ENCODE measurements around the gene HTRA3.

Gene HTRA3

DNA sequence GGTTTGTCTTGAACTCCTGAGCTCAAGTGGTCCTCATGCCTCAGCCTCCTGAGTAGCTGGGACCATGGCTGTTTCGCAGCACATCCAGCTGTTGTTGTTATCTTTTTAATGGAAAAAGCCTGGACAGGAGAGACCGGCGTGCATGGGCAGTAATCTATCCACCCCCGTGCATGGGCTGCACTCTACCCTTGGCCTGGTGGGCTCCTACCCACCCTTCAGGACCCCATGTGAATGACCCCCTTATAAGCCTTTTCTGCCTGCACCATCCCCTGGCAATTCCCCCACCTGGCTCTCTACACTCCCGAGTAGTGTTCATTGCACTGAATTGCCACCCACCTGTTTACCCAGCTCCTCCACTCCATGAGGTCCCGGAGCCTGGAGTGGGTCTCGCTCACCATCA lies 18.9 kb upstream of the HTRA3 start:
- no peak for TF ChIP-seq EZH2 (IDR thresholded peaks at IDR 0.05)
- no peak for TF ChIP-seq POLR2AphosphoS5 (IDR thresholded peaks at IDR 0.05; ENCODE audit: borderline replicate concordance, low read depth, low read length)
- TF ChIP-seq FOXP2 (optimal IDR thresholded peaks at IDR 0.05; ENCODE audit: control extremely low read depth, extremely low read length, insufficient read depth), result no peak
- H3K9me3 ChIP-seq (ENCODE audit: low read depth, low read length), result no peaks in the 10 kb centered on the region
- no peak overlapping the region for H3K4me3 ChIP-seq
- no peak overlapping the region for H3K9ac ChIP-seq (ENCODE audit: insufficient read length)
- no peaks in the 10 kb centered on the region for H3K36me3 ChIP-seq (ENCODE audit: insufficient read depth, low read length)
- DNase-seq (ENCODE audit: low read depth, low spot score), result no peak
- no peak overlapping the region for H3K27ac ChIP-seq

DNA sequence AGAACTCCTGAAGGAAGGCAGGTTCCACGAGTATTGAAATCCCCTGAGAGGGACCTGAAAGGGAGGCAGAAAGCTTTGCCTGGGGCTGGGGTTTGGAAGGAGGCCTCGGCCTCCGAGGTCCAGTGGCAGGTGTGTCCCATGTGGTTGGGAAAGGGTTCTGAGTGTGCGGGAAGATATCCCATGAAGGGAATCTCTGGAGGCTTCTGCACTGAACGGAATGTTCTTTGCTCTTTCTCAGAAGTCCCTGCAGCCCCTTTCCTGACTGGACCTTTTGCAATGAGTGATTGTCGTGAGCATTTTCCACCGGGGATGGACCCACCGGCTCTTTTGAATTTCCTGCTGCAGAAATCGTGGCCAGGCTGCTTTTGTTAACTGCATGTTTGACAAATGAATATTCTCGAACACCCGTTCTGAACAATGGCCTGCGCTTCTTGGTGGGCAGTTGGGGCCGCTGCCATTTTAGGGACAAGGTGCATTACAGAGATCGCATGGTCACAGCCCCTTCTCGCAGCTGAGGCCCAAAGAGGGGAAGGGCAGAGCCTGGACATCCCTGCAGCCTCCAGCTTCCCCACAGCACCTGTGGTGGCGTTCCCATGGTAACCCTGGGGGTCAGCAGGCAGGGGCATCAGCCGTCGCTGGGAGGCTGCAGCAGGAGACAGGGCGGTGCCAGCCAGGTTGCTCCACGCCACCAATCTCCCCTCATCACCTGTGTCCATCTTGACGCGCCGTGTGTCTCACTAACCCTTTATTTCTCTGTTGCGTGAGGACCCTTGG lies 18.3 kb upstream of the HTRA3 start:
- H3K9ac ChIP-seq (ENCODE audit: insufficient read length), result no peak overlapping the region
- no peak overlapping the region for H3K27ac ChIP-seq
- H3K36me3 ChIP-seq (ENCODE audit: insufficient read depth, low read length), result no peaks in the 10 kb centered on the region
- no peaks in the 10 kb centered on the region for H3K9me3 ChIP-seq (ENCODE audit: low read depth, low read length)
- no peak for DNase-seq (ENCODE audit: low read depth, low spot score)
- no peak overlapping the region for H3K4me3 ChIP-seq
- no peak for TF ChIP-seq FOXP2 (optimal IDR thresholded peaks at IDR 0.05; ENCODE audit: control extremely low read depth, extremely low read length, insufficient read depth)
- TF ChIP-seq POLR2AphosphoS5 (IDR thresholded peaks at IDR 0.05; ENCODE audit: borderline replicate concordance, low read depth, low read length), result no peak
- no peak for TF ChIP-seq EZH2 (IDR thresholded peaks at IDR 0.05)

DNA sequence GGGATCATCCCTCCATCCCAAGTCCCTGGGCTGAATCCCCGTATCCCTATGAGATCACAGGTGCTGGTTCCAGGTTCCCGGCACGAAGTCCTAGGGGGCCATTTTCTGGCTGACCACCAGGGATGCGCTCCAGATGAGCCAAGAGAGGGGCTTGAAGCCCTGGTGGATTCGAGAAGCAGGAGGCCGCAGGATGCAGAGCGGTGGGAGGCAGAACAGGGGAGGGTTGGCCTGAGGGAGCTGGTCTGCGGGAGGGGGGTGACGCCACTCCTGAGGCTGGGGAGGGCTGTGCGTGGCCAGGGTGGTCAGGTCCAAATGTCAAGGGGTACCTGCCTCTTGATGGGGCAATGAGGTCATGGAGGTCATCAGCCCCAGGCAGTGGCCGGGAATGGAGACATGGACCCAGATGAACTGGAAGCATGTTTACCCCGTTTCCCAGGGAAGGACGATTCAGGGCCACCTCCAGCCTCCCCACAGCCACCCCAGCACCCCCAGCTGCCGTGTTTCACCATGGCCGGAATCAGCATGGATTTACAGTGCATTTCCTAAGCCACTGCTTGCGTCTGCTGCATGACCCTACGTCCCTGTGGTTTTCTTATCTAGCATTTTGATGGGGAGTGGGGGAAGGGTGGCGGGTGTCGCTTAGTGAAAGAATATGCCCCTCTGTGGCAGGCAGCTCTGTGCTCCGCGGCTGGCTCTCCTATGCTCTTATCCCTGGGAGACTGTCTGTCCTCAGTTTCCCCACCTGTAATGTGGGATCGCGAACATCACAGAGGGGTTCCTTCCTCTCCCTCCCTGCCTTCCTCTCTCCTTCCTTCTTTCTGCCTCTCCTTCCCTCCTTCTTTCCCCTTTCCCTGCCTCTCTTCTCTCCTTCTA lies 17.0 kb upstream of the HTRA3 start:
- no peak for TF ChIP-seq POLR2AphosphoS5 (IDR thresholded peaks at IDR 0.05; ENCODE audit: borderline replicate concordance, low read depth, low read length)
- TF ChIP-seq EZH2 (IDR thresholded peaks at IDR 0.05), result no peak
- no peak for TF ChIP-seq FOXP2 (optimal IDR thresholded peaks at IDR 0.05; ENCODE audit: control extremely low read depth, extremely low read length, insufficient read depth)
- Histone ChIP-seq H3K4me3 (no peak overlapping the region), H3K36me3 (ENCODE audit: insufficient read depth, low read length) (no peaks in the 10 kb centered on the region), H3K9ac (ENCODE audit: insufficient read length) (no peak overlapping the region), H3K27ac (no peak overlapping the region), H3K9me3 (ENCODE audit: low read depth, low read length) (no peaks in the 10 kb centered on the region)
- DNase-seq (ENCODE audit: low read depth, low spot score), result no peak

GRCh38 chr4:8254076-8254475 lies 15.5 kb upstream of the HTRA3 start:
- Histone ChIP-seq H3K9me3 (ENCODE audit: low read depth, low read length) (no peaks in the 10 kb centered on the region), H3K27ac (no peak overlapping the region), H3K4me3 (no peak overlapping the region), H3K36me3 (ENCODE audit: insufficient read depth, low read length) (no peaks in the 10 kb centered on the region), H3K9ac (ENCODE audit: insufficient read length) (no peak overlapping the region)
- DNase-seq (ENCODE audit: low read depth, low spot score), result no peak
- TF ChIP-seq EZH2 (IDR thresholded peaks at IDR 0.05) (no peak), POLR2AphosphoS5 (IDR thresholded peaks at IDR 0.05; ENCODE audit: borderline replicate concordance, low read depth, low read length) (no peak), FOXP2 (optimal IDR thresholded peaks at IDR 0.05; ENCODE audit: control extremely low read depth, extremely low read length, insufficient read depth) (no peak)

DNA sequence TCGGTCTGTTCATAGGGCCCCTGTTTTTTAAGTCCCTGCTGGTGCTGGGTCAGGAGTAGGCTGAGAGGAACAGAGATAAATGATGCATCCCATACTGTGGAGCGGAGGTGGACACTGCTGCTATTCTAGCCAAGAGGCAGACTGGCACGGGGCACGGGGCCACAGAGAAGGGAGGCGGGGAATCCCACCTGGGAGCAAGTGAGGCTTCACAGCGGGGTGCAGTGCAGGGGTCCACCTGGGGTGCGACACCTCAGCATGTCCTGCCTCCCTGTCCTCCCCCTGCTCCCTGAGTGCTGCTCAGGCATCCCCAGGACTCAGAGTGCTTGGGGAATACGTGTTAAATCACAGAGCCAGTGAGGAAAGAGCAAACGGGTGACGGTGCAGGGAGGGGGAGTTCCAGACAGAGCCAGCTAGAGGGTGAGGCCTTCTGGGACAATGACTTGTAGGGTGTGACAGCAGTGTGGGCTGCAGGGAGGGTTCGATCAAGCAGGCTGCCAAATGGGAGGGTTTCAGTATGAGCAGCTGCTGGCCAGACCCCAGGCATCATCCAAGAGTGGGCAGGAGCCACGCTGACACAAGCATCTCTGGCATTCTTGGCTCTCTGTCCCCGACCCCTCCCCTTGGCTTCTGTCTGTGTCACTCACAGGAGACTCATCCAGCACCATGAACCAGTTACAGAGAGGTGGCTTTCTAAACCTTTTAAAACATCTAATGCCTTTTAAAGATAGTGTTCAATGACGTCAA lies 13.7 kb upstream of the HTRA3 start:
- no peak for TF ChIP-seq POLR2AphosphoS5 (IDR thresholded peaks at IDR 0.05; ENCODE audit: borderline replicate concordance, low read depth, low read length)
- no peak for TF ChIP-seq FOXP2 (optimal IDR thresholded peaks at IDR 0.05; ENCODE audit: control extremely low read depth, extremely low read length, insufficient read depth)
- no peak for TF ChIP-seq EZH2 (IDR thresholded peaks at IDR 0.05)
- no peaks in the 10 kb centered on the region for H3K9me3 ChIP-seq (ENCODE audit: low read depth, low read length)
- H3K36me3 ChIP-seq (ENCODE audit: insufficient read depth, low read length), result no peaks in the 10 kb centered on the region
- no peak overlapping the region for H3K27ac ChIP-seq
- no peak overlapping the region for H3K9ac ChIP-seq (ENCODE audit: insufficient read length)
- H3K4me3 ChIP-seq, result no peak overlapping the region
- DNase-seq (ENCODE audit: low read depth, low spot score), result no peak

- Histone ChIP-seq H3K36me3 (ENCODE audit: insufficient read depth, low read length) (no peaks in the 10 kb centered on the region), H3K27ac (no peak overlapping the region), H3K9ac (ENCODE audit: insufficient read length) (no peak overlapping the region), H3K9me3 (ENCODE audit: low read depth, low read length) (no peaks in the 10 kb centered on the region), H3K4me3 (no peak overlapping the region)
- no peak for DNase-seq (ENCODE audit: low read depth, low spot score)
- TF ChIP-seq EZH2 (IDR thresholded peaks at IDR 0.05) (no peak), POLR2AphosphoS5 (IDR thresholded peaks at IDR 0.05; ENCODE audit: borderline replicate concordance, low read depth, low read length) (no peak), FOXP2 (optimal IDR thresholded peaks at IDR 0.05; ENCODE audit: control extremely low read depth, extremely low read length, insufficient read depth) (no peak)
Observed at GRCh38 chr4:8257854-8258253, 11.7 kb upstream of the HTRA3 start.

DNA sequence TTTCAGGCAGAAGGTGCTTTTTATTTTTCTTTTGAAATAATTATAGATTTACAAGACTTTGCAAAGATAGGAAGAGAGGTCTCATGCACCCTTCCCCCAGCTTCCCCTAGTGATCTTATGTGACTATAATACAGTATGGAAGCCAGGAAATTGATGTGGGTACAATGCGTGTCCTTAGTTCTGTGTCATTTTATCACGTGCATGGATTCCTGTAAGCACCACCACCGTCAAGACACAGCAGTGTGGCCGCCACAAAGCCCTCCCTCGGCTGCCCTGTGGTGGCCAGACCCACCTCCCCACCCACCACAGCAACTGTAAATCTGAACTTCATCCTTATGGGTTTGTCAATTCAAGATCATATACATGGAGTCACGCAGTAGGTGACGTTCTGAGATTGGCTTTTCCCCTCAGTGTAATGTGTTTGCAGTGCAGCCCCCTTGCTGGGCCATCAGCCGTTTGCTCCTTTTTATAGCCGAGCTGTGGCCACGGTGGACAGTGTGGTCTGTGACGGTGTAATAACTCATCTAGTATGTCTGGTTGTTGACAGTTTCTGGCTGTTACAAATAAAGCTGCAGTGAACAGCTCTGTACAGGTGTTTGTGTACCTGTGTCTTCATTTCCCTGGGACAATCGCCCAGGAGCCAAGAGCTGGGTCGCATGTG lies 10.9 kb upstream of the HTRA3 start:
- no peak for TF ChIP-seq FOXP2 (optimal IDR thresholded peaks at IDR 0.05; ENCODE audit: control extremely low read depth, extremely low read length, insufficient read depth)
- no peak for TF ChIP-seq EZH2 (IDR thresholded peaks at IDR 0.05)
- no peak for TF ChIP-seq POLR2AphosphoS5 (IDR thresholded peaks at IDR 0.05; ENCODE audit: borderline replicate concordance, low read depth, low read length)

More for the DNA sequence above, 10.9 kb upstream of the HTRA3 start:
- Histone ChIP-seq H3K9ac (ENCODE audit: insufficient read length) (no peak overlapping the region), H3K4me3 (no peak overlapping the region), H3K9me3 (ENCODE audit: low read depth, low read length) (no peaks in the 10 kb centered on the region), H3K36me3 (ENCODE audit: insufficient read depth, low read length) (no peaks in the 10 kb centered on the region), H3K27ac (no peak overlapping the region)
- DNase-seq (ENCODE audit: low read depth, low spot score), result no peak
